PC-9 (cell line): ENCODE measurements around the gene ATF1.

Source experiments
- CTCF ChIP-seq: fragments of 200-600 bp; sonication (generic); conservative IDR thresholded peaks from 2 replicates; pipeline ENCODE4 v1.6.1; 2017; ENCODE audit warnings: mixed run types, antibody characterized with exemption, mild to moderate bottlenecking, moderate library complexity
- EZH2 ChIP-seq: fragments of 200-600 bp; sonication (generic); IDR thresholded peaks from 2 replicates; pipeline ENCODE4 v1.8.0; 2017; ENCODE audit warnings: antibody characterized with exemption, low read depth

- TF ChIP-seq CTCF (no peak), EZH2 (no peak)
These were observed 11.3 kb downstream of the ATF1 start for GRCh38 chr12:50775251-50775650.
